ENCODE measurements around the gene PLEKHM3.

- TF ChIP-seq POLR2AphosphoS5 (IDR thresholded peaks at IDR 0.05; ENCODE audit: low read depth, low read length) = no peak
- TF ChIP-seq CTCF (IDR thresholded peaks at IDR 0.05) = no peak
- TF ChIP-seq REST (IDR thresholded peaks at IDR 0.05; ENCODE audit: insufficient read depth in 1 of 2, low read depth in 2 of 2, low read length in 1 of 2) = no peak
- no peak for TF ChIP-seq SIN3A (IDR thresholded peaks at IDR 0.05; ENCODE audit: borderline replicate concordance, insufficient read depth, low read depth, low read length)
- TF ChIP-seq TCF7L2 (IDR thresholded peaks at IDR 0.05; ENCODE audit: low read depth, low read length) = no peak
These were observed 153.4 kb downstream of the PLEKHM3 start for GRCh38 chr2:207871911-207872310.

Measured in Panc1 (cell line).